GM12873 (cell line): ENCODE measurements around the gene ERFL.

Experiments
- TF ChIP-seq, protein P1 (sequence below): IDR thresholded peaks from 2 replicates; pipeline ENCODE4 v1.5.1; 2012; ENCODE audit warnings: low read depth, mild to moderate bottlenecking, moderate library complexity, low read length, control low read depth; ENCODE audit not compliant: insufficient read depth; ENCODE audit errors: missing control alignments

ERFL gene

DNA sequence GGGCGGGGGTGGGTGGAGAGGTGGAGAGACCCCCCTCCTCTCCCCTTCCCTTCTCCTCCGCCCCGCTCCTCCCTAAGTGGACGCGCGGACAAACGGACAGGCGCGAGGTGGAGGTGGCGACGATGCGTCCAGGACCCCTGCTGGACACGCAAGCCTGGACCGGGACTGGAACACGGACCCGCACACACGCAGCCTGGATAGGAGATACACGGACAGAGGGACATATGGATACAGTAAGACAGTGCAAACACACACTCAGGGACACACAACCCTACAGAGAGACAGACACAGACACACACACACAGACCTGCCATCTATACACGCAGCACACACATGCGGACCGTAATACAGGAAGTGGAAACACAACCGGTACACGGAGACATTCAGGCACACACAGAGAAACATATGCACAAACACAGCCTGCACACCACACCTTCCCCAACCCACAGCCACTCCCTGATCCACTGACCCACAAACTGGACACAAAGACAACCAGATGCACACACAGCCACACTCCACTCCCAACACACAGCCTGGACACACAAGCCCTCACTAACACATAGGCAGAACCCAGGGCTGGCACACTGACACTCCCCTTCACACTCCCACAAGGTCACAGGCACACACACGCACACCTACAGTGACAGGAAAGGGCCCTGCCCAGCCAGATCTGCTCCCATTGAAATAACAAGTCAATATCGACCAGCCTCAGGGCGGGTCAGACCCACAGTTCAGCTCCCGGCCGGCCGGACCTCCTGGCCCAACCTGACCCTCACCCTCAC lies 696 bp upstream of the ERFL start:
- TF ChIP-seq, protein P1, sequence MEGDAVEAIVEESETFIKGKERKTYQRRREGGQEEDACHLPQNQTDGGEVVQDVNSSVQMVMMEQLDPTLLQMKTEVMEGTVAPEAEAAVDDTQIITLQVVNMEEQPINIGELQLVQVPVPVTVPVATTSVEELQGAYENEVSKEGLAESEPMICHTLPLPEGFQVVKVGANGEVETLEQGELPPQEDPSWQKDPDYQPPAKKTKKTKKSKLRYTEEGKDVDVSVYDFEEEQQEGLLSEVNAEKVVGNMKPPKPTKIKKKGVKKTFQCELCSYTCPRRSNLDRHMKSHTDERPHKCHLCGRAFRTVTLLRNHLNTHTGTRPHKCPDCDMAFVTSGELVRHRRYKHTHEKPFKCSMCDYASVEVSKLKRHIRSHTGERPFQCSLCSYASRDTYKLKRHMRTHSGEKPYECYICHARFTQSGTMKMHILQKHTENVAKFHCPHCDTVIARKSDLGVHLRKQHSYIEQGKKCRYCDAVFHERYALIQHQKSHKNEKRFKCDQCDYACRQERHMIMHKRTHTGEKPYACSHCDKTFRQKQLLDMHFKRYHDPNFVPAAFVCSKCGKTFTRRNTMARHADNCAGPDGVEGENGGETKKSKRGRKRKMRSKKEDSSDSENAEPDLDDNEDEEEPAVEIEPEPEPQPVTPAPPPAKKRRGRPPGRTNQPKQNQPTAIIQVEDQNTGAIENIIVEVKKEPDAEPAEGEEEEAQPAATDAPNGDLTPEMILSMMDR, result no peak

DNA sequence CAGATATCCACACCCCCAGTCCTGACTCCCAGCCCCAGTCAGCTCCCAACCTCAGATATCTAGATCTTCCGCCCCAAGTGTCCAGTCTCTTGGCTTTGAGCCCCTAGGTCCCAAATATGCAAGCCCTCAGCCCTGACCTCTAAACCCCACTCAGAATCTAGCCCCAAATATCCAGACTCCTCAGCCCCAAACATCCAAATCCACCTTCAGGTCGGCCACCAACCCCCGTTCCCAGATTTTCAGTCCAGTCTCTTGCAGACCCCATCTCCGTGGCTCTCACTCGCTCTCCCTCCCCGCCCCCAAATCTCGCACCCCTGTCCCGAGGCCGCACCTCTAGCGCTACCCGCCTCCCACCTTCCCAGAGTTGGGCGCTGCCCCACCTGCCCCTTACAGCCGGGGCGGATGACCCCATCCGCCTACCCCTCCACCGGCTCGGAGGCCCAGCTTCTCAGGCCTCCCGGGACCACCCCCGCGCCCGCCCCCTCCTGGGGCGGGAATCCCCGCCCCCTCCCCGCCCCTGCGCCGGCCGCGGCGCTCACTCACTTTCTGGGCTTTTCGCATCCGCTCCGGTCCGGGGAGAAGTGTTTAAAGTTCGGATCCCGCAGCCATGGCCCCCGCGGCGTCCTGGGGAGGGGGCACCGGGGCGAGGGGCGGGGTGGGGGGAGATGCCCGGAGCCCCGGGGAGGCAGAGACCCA lies 604 bp downstream of the ERFL start:
- TF ChIP-seq, protein P1, result no peak

DNA sequence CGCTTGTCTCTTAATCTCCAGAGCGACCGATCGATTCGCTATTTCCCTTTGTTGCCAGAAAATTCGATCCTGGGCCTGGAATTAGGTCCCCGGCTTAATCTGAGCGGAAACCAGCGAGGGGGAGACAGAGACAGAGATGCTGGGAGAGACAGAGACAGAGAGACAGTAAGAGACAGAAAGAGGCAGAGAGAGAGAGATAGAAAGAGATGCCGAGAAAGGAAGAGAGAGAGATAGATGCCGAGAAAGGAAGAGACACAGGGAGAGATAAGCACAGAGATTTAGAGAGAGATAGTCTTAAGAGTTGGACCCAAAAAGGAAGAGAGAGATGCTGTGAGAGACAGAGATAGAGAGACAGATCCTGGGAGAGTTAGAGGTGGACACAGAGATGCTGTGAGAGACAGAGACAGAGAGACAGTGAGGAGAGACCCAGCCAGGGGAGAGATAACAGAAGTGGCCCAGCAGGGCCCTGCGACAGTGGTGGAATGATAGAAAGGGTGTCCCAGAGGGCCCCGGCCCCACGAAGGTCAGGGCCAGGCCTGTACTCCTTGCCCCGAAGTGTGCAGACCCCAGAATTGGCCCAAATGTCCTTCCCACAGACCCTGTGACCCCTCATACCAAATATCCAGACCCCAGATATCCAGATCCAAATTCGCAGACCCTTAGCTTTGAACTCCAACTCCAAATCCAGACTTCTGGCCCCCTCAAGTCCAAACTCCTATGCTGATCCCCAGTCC lies 1.3 kb downstream of the ERFL start:
- TF ChIP-seq, protein P1, result no peak

DNA sequence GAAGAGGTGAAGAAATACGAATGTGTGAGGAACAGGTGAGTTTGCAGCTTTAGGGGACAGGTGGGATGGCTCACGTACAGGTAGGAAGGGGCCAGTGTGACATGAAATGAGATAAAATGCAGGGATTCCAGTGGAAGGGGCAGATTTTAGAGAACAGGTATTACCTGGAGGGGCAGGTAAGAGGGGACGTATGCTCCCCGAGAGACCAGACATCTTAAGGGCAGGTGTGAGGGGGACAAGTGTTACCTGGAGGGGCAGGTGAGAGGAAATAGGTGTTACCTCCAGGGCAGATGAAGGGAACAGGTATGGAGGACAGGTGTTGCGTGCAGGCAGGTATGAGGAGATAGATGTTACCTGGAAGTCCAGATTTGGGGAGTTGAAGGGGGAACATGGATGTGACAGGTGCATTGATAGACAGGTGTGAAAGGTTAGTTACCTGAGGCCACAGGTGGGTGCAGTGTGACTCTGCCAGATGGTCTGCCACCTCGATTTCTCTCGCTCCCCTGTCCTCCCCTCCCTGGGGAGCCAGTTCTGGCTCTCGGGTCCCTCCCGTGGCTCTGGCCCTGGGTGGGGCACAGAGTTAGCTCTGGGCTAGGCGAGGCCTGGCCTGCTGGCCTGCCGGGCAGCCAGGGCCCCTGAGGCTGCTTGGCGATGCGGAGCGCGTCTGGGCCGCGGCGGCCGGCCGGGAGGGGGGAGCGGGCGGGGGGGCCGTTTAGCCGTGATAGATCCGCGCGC lies 2.1 kb downstream of the ERFL start:
- TF ChIP-seq, protein P1, result no peak

DNA sequence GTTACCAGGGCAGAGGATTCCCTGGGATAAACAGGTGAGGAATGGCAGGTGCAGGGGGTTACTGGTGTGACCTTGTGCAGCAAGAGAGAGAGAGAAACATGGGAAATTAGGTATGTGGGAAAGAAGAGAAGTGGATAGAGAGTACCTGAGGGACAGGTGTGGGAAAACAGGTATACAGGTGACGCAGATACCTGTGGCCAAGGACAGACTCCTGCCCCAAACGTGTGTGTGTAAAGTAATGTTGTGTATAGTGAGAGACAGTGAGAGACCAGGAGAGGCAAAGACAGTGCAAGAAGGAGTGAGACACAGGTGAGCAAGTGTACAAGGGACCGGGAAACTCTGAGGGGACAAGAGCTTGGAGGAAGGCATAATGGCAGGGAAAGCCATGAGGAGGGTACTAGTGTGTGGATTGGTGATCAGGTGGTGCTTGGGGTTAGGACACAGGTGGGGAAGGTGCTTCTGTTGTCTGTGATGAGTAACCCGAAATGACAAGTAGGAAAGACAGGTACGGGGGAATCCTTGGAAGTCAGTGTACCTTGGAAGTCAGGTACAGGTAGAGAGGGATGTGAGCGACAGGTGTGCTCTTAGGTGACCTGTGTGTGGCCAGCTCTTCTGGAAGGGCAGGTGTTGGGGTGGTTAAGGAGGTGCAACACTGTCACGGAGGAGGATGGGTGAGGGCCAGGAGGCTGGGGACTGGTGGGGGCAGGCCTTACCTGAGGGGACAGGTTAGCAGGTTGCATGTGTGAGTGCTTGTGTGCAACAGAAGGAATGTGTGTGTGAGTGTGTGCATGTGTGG lies 2.8 kb downstream of the ERFL start:
- TF ChIP-seq, protein P1, result no peak

DNA sequence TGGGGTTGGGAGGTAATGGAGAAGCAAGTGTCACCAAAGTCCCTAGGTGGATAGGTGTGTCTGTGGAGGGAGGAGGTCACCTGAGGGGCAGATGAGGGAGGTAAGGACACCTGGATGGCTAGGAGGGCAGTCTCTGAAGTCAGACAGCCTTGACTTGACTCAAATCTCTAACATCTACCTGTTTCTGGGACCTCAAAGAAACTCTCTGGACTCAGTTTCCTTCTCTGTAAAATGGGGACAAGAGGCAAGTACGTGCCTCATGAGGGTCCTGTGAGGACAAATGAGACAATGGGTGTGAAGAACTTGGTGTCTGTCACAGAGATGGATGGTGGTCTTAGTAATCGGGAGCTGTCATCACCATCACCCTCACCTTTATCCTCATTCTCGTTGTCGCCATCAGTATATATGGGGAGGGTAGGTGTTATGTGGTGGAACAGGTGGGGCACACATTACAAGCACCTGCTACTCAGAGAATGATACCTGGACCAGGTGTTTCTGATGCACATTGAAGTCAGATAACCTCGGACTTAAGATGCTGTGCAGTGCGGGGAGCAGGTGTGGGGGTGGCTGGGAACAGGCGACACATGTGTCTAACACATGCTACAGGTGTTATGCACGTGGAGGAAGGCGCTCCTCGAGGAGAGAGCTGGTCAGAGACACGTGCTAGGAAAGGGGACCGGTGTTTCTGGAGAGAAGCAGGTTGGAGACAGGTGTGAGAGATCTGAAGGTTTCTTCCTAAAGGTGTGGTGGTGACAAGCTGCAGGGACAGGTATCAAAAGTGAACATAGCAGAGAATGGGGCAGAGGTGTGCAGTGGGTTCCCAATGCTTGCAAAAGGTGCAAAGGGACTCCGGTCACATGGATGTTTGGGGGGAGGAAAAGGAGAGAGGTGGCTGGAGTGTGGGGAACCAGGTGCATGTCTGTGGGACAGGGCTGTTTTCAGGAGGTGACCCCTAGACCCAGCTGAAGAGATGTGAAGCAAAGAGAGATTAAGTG lies 3.8 kb downstream of the ERFL start:
- TF ChIP-seq, protein P1, result no peak
